Measurements from ENCODE around the gene RGCC. TPM values are rescaled to one million over a fixed set of nuclear protein-coding genes. Genes with fewer than 3 reads are reported as not detected.

Gene RGCC
- total RNA-seq, 1 donor from 2014 or later = 2.0 TPM

- H3K27ac Mint-ChIP-seq (ENCODE audit: unreplicated experiment) = no peak overlapping the region
- DNase-seq (ENCODE audit: low read depth, low spot score) = no peak
- peak; percentile 45 for TF ChIP-seq CTCF (conservative IDR thresholded peaks at IDR 0.05)
- no peak overlapping the region for H3K4me3 Mint-ChIP-seq
- peaks cover 3% of the 10 kb centered on the region for H3K27me3 Mint-ChIP-seq (ENCODE audit: low read depth)
- no peaks in the 10 kb centered on the region for H3K36me3 Mint-ChIP-seq (ENCODE audit: low read depth)
- peaks cover 4% of the 10 kb centered on the region for H3K9me3 Mint-ChIP-seq
- H3K4me1 Mint-ChIP-seq = peaks cover 5% of the 10 kb centered on the region
Measured at GRCh38 chr13:41411522-41411921, 45.8 kb upstream of the RGCC start.

DNA sequence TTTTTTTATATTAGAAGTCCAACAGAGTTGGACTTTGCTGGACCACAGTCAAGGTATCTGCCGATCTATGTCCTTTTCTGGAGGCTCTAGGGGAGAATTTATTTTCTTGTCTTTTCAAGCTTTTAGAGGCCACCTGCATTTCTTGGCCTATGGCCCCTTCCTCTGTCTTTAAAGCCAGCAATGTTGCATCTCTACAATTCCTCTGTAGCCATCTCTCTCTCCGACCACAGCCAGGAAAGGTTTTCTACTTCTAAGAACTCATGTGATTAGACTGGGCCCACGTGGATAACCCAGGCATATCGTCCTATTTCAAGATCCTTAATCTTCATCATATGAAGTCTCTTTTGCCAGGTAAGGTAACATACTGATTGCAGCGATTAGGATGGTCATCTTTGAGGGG, 43.5 kb upstream of the RGCC start:
- DNase-seq (ENCODE audit: low read depth, low spot score) = no peak
- TF ChIP-seq CTCF (conservative IDR thresholded peaks at IDR 0.05) = no peak
- H3K27me3 Mint-ChIP-seq (ENCODE audit: low read depth) = peaks cover 3% of the 10 kb centered on the region
- H3K4me1 Mint-ChIP-seq = peaks cover 5% of the 10 kb centered on the region
- H3K9me3 Mint-ChIP-seq = peaks cover 7% of the 10 kb centered on the region
- H3K4me3 Mint-ChIP-seq = no peak overlapping the region
- no peak overlapping the region for H3K27ac Mint-ChIP-seq (ENCODE audit: unreplicated experiment)
- no peaks in the 10 kb centered on the region for H3K36me3 Mint-ChIP-seq (ENCODE audit: low read depth)

DNA sequence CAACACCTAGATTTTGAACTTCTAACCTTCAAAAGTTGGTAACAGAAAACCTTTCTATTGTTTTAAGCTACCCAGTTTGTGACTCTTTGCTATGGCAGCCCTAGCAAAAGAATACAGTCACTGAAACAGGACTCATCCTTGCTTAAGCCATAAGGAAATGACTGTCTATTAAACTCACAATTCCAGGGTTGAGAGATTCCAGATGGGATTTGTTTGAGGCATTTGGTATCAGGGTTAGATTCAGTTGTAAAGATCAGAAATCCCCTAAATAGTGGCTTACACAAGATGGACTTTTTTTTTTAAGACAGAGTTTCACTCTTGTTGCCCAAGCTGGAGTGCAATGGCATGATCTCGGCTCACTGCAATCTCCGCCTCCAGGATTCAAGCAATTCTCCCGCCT, 41.1 kb upstream of the RGCC start:
- H3K9me3 Mint-ChIP-seq = peaks cover 7% of the 10 kb centered on the region
- H3K27ac Mint-ChIP-seq (ENCODE audit: unreplicated experiment) = no peak overlapping the region
- H3K4me3 Mint-ChIP-seq = no peak overlapping the region
- TF ChIP-seq CTCF (conservative IDR thresholded peaks at IDR 0.05) = no peak
- no peak for DNase-seq (ENCODE audit: low read depth, low spot score)
- H3K27me3 Mint-ChIP-seq (ENCODE audit: low read depth) = no peaks in the 10 kb centered on the region
- no peaks in the 10 kb centered on the region for H3K36me3 Mint-ChIP-seq (ENCODE audit: low read depth)
- H3K4me1 Mint-ChIP-seq = peaks cover 7% of the 10 kb centered on the region

GRCh38 chr13:41418027-41418426, 39.3 kb upstream of the RGCC start:
- Mint-ChIP-seq H3K27ac (ENCODE audit: unreplicated experiment) (peak overlapping the region; percentile 52), H3K4me3 (no peak overlapping the region)

GRCh38 chr13:41418731-41419130, 38.6 kb upstream of the RGCC start:
- peaks cover 7% of the 10 kb centered on the region for H3K9me3 Mint-ChIP-seq

More at GRCh38 chr13:41418027-41418426, 39.3 kb upstream of the RGCC start:
- Mint-ChIP-seq H3K36me3 (ENCODE audit: low read depth) (no peaks in the 10 kb centered on the region), H3K27me3 (ENCODE audit: low read depth) (no peaks in the 10 kb centered on the region), H3K9me3 (peaks cover 7% of the 10 kb centered on the region), H3K4me1 (peaks cover 14% of the 10 kb centered on the region)
- TF ChIP-seq CTCF (conservative IDR thresholded peaks at IDR 0.05) = no peak
- DNase-seq (ENCODE audit: low read depth, low spot score) = no peak

More at GRCh38 chr13:41418731-41419130, 38.6 kb upstream of the RGCC start:
- TF ChIP-seq CTCF (conservative IDR thresholded peaks at IDR 0.05) = no peak
- no peaks in the 10 kb centered on the region for H3K36me3 Mint-ChIP-seq (ENCODE audit: low read depth)
- no peaks in the 10 kb centered on the region for H3K27me3 Mint-ChIP-seq (ENCODE audit: low read depth)
- no peak overlapping the region for H3K4me3 Mint-ChIP-seq
- H3K4me1 Mint-ChIP-seq = peaks cover 20% of the 10 kb centered on the region
- no peak for DNase-seq (ENCODE audit: low read depth, low spot score)
- H3K27ac Mint-ChIP-seq (ENCODE audit: unreplicated experiment) = no peak overlapping the region

Data from neural crest cell (in vitro differentiated cells).